HG03521 (cell line): Measurements from ENCODE around the gene TBC1D22B.
"Not testable (repeated sequence)": the region's sequence is repeated elsewhere in the genome, so short reads cannot be mapped to it uniquely, and the experiment has no call there.

Source experiments
- ATAC-seq: cut with Tn5 transposase; IDR thresholded peaks from one replicate; pipeline ENCODE4 v1.9.1; 2021; ENCODE audit warnings: mild to moderate bottlenecking, moderate library complexity; ENCODE audit not compliant: unreplicated experiment

Gene TBC1D22B

DNA sequence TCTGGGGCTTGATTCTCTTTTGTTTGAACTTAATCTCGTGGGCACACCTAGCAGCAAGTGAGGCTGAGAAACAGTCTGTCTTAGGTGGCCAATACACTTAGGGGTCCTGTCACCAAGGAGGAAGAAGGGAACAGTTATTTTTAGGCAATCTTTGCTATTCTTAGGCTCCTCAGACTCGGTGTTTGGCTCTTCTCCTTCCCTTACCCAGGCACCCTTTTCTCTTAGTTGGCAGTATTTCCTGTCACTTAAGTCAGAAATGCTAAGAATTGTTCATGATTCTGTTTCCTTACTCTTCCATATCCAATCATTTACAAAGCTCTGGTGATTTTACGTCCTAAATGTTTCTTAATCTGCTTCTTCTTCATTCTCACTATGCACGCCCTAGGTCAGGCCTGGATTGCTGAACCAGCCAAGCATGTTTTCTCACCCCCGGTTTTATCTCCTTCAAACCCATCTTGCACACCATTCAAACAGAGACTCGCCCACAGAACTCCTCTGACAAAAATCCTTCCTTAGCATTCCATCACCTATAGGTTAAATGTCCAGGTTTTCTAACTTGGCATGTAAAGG is 45.6 kb downstream of the TBC1D22B start:
- no peak for ATAC-seq

DNA sequence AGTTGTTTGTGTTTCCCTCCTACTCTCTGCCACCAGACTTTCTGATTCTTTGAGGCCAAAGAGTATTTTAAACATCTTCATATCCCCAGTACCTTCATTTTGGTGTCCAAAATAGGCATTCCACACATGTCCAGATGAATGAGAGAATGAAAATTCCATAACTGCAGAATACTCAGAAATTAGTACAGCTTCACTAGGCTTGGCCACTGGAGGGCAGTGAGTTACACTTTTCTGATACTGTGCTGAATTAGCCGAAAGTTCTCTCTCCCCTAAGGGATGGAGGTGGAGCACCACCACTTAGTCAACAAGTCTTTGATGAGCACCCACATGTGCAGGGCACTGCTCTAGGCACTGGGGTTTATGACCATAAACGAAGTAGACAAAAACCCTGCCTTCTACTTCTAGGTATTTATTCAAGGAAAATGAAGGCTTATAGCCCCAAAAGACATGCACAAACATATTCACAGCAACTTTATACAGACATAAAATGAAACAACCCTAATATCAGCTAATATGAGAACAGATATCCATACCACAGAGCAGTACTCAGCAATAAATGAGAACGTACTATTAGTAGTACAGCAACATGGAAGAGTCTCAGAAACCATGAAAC is 46.4 kb downstream of the TBC1D22B start:
- ATAC-seq: no peak

DNA sequence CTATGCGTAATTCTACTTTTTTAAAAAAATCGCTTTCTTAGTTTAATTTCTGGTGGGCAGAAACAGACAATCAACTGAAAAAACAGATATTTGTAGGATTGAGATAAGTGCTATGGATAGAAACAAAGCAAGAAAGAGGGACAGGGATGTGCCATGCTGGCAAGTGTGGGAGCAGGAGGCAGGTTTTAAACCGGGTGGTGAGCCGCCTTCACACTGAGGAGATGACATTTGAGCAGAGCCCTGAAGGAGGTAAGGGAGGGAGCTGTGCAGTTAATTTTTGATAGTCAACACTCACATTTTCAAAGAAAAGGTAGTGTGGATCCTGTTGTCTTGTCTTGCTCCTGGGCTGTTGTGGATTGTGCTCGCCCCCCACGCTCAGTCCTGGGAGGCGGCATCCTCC is 47.2 kb downstream of the TBC1D22B start:
- no peak for ATAC-seq

DNA sequence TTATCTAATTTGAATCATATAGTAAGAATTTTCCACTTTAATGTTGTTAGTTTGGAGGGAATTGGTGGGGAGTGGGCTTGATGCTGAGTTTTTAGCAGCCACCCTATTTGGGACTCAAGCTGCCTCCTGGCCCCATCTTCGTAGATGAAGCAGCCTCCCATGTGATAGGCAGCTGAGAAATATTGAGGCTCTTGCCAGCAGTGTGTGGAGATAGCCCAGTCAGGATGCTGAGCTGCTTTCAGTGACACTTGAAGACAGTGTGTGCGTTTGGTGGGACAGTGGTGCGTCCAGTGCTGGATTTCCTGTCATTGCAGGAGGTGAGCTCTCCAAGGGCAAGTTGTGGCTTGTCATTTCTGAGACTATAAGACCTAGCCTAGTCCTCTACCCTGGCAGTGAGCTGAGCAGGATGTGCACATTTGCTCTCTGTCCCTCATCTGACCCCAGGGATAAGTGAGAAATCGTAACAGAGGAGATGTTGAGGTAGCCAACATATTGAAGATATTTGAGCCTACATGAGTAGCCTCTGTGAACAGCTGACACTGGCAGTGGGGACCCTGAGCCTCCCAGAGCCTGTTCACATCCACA is 48.4 kb downstream of the TBC1D22B start:
- ATAC-seq: no peak

DNA sequence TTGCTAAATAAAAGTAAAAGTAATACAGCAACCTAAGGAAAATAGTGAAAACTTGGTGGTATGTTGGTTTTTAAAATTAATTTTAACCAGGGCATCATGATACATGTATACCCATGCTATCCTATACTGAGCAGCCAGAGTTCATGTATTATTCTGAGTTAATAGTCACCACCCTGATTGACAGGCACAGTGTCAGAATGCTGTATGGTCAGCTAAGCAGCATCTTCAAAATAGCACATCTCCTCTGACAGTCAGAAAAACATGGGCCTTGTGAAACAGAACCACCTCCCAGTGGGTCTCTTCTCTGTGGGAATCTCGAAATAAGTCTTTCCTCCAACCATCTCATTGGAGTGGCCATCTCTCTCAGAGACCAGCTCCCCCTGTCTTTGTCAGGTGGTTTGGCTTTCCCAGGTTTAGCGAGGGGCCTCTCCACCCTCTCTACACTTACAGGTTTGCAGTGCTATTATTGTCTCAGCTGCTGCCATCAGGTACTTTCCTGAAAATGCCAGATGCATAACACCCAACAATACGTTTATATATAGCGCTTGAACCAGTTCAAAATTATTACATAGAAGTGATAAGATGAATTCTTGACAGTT is 49.2 kb downstream of the TBC1D22B start:
- ATAC-seq: no peak

DNA sequence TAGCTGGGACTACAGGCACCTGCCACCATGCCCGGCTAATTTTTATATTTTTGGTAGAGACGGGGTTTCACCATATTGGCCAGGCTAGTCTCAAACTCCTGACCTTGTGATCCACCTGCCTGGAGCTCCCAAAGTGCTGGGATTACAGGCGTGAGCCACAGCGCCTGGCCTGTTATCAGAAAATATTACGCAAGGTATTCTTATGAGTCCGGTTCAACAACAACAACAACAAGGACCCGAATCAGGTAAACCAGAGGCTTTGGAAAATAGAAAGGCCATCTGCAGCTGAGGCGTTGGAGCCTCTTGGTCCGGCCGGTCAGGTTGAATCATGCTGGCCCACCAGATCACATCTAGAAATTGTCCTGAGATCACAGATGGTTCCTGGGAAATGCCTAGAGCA is 49.9 kb downstream of the TBC1D22B start:
- not testable (repeated sequence) for ATAC-seq

DNA sequence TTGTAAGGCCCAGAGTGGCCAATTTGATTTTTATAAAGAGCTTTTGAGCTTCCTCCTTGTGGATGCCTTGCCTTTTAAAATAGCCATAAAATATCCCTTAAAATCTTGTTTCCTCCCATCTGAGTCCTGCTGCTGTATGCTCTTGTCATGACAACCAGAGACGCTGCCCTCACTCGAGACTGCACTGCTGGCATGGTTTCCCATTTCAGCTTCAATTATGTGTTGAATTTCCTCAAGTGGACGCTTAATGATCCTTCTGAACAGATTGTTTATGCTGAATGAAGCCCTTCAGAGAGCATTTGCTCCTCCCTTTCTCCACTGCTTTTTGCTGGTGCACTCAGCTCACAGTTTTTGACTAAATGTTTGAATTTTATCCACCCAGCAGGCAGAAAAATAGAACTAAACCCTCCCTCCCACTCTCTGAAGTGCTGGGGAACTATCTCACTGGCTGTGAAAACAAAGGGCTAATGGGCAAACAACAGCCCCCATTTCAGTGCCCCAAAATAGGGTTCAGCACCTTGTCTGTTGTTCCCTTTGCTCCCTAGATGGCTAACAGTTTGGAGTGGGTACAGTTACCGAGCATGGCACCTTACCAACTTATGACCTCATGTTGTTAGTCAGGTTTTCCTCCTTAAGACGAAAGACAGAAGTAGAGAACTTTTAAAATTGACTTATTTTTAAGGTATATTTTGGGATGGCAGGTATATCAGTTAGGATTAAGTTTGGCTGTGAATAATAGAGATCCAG is 50.7 kb downstream of the TBC1D22B start:
- no peak for ATAC-seq

DNA sequence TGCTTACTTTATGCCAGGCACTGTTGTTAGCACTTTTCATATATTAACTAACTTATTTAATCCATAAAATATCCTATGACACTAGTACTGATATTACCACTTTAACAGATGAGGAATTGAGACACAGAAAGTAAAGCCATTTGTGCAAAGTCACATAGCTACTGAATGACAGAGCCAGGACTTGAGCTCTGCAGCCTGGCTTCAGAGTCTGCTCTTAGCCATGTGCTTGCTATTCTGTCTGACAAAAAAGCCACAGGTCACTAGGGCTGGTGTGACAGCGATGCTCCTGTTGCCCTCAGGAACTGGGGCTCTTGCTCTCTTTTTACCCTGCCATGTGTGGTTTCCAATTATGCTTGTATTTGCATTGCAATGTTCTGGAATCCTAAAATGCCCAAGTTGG is 51.5 kb downstream of the TBC1D22B start:
- ATAC-seq: no peak

DNA sequence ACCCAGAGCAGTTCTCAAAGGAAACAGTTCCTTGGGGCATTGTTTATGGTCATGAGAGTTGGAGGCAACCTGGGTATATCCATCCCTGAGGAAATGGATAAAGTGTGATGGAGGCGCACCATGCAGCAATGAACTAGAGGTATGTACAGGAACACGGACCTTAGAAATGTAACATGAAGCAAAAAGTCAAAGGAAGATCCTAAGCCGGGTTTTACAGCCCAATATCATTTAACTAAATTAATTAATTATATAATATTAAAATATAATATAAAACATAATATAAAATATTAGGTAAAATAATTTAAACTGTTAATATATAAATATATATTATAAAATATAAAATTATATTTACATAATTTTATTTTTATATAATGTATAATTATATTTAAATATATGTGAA is 52.1 kb downstream of the TBC1D22B start:
- no peak for ATAC-seq

DNA sequence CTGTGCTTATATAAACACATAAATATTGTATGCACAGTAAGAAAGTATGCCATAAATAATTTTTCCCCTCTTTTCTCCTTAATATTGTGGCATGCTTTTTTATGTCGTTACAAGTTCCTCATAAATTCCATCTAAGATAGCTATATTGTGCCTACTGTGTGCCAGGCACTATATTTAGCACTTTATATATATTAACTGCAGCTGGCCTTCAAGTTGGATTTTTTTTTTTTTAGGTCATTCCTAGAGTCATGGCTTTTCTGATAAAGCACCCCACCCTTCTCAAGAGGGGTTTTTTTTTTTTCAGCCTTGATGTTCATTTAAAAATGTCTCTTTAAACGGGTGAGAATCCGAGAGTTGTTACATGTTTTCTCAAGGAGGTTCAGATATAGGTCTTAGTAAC is 53.4 kb downstream of the TBC1D22B start:
- ATAC-seq: no peak

DNA sequence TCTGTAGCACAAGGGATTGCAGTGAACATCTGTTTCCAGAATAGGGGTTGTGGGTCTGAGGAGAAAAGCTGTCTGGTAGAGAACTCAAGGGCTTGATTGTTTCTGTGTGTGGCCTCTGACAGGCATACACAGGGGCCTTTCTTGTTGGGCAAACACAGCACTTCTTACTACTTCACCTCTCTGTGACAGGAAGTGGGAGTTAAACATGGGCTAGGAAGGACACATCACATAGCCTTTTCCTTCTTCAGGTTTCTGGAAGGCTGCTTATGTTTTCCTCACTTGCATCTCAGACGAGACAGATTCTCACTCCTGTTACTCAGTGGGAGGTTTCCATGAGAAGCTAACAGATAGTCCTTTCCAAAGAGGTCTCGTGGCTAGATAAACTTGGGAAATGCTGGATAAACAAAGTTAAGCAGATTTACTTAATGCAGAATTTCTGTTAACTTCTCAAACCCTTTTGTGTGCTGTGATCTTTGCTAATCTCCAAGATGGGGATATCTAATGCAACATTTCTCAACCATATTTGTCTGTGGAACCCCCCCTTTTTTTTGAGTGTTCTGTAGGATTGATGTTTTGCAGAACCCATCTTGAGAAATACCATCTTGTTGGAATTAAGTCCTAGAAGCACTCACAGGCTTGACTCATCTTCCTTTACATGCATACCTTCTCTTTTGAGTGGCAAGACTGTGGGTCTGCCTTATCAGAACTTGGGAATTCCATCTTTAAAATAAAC is 54.3 kb downstream of the TBC1D22B start:
- no peak for ATAC-seq

DNA sequence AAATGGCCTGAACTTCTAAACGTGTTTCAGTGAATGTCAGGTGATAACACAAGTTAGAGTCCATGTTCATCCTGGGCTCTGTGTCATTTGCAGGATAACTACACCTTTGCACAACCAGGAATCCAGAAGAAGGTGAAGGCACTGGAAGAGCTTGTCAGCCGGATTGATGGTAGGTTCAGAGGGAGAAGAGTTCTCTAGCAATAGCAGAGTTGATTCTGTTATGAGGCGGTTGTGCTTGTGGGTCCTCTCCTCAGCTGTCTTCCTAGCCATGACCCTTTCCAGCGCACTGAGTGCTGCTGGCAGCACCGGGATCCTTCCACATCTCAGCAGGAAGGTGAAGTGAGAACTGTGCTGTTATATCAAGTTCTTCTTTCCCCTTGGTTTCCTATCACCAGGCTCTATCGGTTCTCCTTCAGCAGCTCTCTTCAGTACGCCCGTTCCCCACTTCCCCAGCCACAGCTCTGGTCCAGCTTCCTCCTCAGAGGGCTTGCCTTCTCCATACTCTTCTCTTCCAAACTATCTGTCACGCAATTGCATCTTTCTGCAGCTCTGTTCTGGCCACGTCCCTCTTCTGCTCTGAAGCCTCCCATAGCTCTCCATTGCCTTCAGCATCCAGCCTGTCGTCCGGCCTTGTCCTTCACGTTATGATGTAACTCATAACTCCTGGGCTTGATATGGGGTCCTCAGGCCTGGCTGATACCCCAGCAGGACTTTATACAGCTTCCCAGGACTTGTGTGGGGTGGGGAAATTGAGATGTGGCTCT is 56.3 kb downstream of the TBC1D22B start:
- ATAC-seq: no peak

DNA sequence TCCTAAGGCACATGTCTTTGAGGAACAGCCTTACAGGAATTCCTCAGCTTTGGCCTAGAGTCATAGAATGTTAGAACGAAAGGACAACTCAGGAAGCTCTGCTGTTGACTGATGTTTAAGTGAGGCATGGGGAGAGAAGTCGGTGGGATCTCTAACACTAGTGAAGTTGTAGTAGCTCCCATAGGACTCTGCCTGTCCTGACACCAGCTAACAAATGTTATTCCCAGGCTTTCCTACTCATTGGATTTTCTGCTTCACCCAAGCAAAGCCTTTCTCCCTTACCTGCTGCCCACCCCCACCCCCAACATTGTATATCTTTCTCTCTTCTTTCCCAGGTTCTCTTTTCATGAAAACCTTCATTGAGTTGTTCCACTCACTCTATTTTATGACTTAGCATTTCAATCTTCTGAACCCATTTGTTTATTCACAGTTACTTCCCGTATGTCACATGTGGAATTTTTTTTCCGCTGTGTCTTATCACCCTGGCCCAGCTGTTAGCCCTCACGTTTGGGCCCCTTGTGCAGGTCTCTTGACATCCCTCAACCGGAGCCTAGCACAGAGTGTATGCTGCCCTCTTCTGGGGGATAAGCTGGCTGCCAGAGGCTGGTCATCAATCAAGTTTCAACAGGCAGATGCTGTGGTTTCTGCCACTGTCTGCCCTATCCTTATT is 57.0 kb downstream of the TBC1D22B start:
- ATAC-seq: no peak

DNA sequence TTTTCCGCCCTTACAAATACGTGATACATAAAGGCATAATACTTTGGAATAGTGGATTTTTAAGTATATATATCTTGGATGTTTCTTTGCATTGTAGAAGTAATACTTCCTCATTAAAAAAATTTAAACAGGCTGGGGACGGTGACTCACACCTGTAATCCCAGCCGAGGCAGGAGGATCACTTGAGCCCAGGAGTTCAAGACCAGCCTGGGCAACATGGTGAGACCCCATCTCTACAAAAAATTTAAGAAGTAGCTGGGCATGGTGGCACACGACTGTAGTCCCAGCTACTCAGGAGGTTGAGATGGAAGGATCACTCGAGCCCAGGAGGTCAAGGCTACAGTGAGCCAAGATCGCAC is 57.6 kb downstream of the TBC1D22B start:
- no peak for ATAC-seq

DNA sequence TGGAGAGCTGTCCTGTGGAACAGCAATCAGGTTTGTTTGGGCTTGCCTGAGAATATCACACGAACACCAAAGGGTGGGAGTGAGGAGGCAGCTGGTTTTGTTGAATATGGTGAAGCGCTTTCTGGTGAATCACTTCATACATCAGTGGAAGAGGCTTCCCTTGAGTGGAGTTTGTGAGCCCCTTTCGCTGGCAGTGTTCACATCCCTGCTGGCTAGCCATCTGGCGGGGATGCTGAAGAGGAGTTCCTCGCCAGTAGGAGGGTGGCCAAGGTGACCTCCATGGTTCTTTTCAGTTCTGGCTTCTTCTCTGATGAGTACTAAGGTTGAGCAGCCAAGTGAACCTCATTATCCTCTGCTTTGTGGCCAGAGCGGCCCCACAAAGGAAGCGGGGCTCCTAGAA is 58.5 kb downstream of the TBC1D22B start:
- no peak for ATAC-seq

DNA sequence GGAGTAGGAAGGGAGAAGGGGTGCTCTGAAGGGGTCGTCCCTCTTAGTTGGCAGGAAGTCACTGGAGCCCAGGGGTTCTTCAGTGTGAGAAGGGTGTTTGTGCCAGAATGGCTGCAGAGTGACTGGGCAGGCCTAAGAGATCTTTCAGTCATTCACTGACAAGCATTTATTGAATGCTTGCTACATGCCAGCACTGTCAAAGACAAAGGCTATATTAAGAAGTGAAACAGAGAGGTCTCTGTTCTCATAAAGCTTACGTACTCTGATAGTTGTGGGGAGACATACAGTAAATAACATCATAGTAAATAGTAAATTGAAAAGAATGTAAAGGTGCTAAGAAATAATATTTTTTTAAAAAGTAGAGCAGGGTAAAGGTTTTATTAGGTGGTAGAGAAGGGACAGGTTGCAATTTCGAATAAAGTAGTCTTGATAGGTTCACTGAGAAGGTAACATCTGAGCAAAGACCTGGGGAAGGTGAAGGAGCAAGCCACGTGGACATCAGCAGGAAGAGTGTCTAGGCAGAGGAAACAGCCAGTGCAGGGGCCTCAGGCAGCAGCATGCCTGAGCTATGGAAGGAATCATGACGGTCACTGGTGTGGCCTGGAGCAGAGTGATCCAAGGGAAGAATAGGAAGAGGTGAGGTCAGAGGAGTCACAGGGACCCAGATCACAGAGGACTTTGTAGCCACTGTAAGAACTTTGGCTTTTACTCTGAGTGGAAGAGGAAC is 59.9 kb downstream of the TBC1D22B start:
- ATAC-seq: no peak

DNA sequence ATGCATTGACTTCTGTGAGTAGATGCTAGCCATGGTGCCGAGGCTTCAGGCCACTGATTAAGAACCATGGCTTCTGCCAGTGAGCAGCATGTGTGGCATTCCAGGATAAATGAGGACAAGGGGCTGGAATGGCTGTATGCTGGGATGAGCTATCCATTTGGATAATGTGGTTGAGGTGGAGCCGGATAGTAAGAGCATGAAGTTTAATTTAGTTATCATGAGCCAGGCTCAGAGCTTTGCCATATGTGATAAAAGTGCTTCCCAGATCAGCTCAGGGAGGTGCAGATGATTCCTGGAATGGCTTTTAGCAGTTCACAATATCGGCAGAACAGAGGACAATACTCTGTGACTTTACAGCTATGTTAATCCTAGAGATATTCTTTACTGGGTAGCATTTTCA is 61.6 kb downstream of the TBC1D22B start:
- no peak for ATAC-seq

DNA sequence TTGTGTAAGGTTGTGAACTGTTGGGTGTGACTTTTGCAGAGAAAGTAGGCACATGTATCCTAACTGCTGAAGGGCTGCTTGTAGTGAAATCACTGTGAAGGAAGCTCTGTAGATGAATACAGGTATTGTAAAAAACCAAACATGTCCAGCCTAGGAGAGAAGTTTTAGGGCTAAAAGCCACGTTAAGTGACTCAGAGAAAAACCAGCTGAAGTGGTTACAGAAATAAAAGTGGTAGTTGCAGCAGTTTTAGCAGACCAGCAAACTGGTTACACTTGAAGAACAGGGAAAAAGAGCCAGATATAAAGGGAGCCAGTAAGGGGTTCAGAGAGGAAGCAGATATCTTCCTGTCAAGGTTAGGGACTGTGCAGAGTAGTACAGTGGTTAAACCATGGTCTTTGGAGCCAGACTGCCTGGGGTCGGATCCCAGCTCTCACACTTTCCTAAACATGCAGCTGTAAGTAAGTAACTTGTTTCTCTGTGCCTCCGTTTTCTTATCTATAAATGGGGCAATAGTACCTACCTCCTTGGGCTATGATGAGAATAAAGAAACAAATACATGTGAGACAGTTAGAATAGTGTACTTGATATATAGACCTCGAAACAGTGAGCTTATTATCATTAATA is 62.4 kb downstream of the TBC1D22B start:
- ATAC-seq: no peak

DNA sequence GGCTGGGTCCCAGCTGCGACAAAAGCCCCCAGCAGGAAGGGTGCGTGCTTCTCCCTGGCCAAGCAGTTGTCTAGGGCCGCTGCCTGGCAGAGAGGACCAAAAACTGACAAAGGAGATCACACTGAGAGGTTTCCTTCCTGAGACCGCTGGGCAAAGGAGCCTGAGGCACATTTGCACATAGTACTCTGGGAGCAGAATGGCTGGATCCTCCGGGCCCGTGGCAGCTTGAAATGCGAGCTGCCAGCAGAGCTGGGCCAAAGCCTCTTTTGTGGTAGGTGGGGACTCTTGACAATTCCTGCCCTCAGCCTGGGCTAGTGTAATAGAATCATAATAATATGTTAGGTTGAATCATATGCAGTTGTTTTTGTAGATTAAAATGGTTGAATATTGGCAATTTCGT is 63.1 kb downstream of the TBC1D22B start:
- ATAC-seq: no peak
